Psoas muscle (tissue), 8 donors: ENCODE measurements around the gene GLTP. TPM values are rescaled to one million over a fixed set of nuclear protein-coding genes. Genes with fewer than 3 reads are reported as not detected.
"Not testable (repeated sequence)": the region's sequence is repeated elsewhere in the genome, so short reads cannot be mapped to it uniquely, and the experiment has no call there.

Experiments
- ATAC-seq, 4 donors: fragments of 200-7000 bp; cut with Tn5 transposase; one replicate each; pipeline ENCODE4 v1.9.1; 2020; ENCODE audit warnings: moderate library complexity in 3 of 4, mild to moderate bottlenecking in 2 of 4
- DNase-seq, 2 donors: peaks; one replicate each; pipeline ENCODE4 v3.0.0-alpha.2; 2020
- H3K27ac ChIP-seq: fragments of 200-600 bp; one replicate; pipeline ENCODE4 v1.8.0; 2022
- H3K27me3 ChIP-seq, 3 donors: fragments of 200-600 bp in 1 of 3; one replicate each; pipeline versions ENCODE4 v1.6.1 to v1.8.0; 2013 to 2022; ENCODE audit warnings: low read length in 2 of 3, mild to moderate bottlenecking in 2 of 3, moderate library complexity in 1 of 3; ENCODE audit not compliant: insufficient read depth in 3 of 3
- H3K36me3 ChIP-seq, 2 donors: fragments of 200-600 bp in 1 of 2; one replicate each; pipeline versions ENCODE4 v1.6.1 to v1.8.0; 2013 to 2022; ENCODE audit warnings: low read depth in 1 of 2, mild to moderate bottlenecking in 1 of 2, moderate library complexity in 1 of 2; ENCODE audit not compliant: insufficient read depth in 1 of 2
- H3K4me1 ChIP-seq: fragments of 200-600 bp; one replicate; pipeline ENCODE4 v1.8.0; 2022
- H3K4me3 ChIP-seq: fragments of 200-600 bp; one replicate; pipeline ENCODE4 v1.8.0; 2022; ENCODE audit warnings: mild to moderate bottlenecking
- H3K9me3 ChIP-seq: fragments of 200-600 bp; one replicate; pipeline ENCODE4 v1.8.0; 2022
- WGBS, 3 donors: extraction: QIAGEN DNeasy Blood & Tissue Kit; methylation state at CpG; one replicate each; pipeline versions ENCODE4 v1.1.6 to v1.1.7; 2013; 5-methylcytosine and 5-hydroxymethylcytosine counted together
- intact Hi-C, 2 donors: fragments of 100-400 bp; cut with DNase I; formaldehyde crosslinking; loops; one replicate each; pipeline versions ENCODE4 v1.11.0 to v1.14.2; 2022
- polyA plus RNA-seq, 3 donors: library from polyadenylated mRNA; stranded (reverse); fragments of 200-250 nt; gene quantifications; one replicate each; pipeline ENCODE4 v1.2.3, GENCODE V29; 2013
- total RNA-seq, 4 donors: library from RNA; stranded (reverse); fragmentation: NEBNext Ultra II Directional in 2 of 4; extraction: Animal tissue kit (Norgen Biotek cat#: 25700) in 2 of 4; gene quantifications; one replicate each; pipeline versions ENCODE4 v1.2.1 to v1.2.4, GENCODE V29; 2021 to 2023
- TF ChIP-seq, protein P1 (sequence below): fragments of 200-600 bp; IDR thresholded peaks from one replicate; pipeline ENCODE4 v1.8.0; 2022; ENCODE audit warnings: antibody characterized with exemption
- donor health status: healthy with polysubstance abuse.
- donor health status: DM: no; HTN: no; CAD: no; lungs with moderate emphysema.
- donor health status: Bipolar disorder and iron deficiency.
- donor health status: healthy.
- donor health status: DM: yes; HTN: yes; CAD: no.
- donor health status: DM: no; HTN: no; CAD: no.
- donor health status: DM: no; HTN: no; CAD: no.
- donor health status: DM: yes; HTN: yes; CAD: no.

GLTP gene
- total and polyA plus RNA-seq, 7 donors: 12.1 to 23.3 (median 16.9) TPM

DNA sequence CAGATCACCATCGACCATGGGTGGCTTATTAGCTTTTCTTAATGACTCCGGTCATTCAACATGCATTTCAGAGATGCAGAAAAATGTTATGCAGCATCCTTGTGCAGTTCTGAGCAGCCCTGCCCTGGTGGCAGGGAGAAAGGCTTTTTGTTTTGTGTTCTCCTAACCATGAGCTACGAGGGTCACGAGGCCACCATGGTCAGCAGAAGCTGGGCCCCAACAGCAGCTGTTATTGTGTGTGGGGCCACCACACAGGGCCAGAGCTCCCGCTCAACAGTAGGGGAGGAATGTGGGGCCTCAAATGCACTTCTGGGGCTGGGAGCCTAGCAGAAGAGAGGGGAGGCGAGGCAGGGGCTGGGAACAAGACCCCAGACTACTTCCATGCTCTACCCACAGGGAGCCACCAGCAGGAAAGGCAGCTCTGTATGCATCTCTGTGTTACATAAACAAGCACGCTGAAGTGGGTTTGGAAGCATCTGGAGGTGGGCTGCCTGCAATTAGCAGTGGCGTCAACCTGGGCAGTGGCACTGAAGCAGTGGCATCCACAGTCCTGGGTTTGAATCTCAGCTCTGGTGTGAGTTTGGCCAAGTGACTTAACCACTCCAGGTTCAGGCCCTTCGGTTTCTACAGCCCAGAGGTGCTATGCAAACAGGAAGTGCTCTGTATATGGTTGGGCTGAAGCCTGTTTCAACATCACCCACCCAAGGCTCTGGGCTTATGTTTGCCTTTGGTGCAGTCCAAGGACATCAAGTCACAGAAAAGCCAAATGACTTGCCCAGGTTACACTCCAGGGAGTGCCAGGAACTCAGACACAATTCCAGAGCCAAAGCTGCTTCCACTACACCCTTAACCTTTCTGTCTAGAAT is 16.3 kb downstream of the GLTP start:
- Histone ChIP-seq H3K4me1 (no peaks in the 10 kb centered on the region), H3K9me3 (no peaks in the 10 kb centered on the region), H3K4me3 (no peak overlapping the region), H3K27me3 (no peaks in the 10 kb centered on the region), H3K36me3 (no peaks in the 10 kb centered on the region), H3K27ac (no peak overlapping the region)
- WGBS, 3 donors: 72 to 76% (median 74%) methylated on average over 9 of the region's 9 CpGs
- DNase-seq: no peak
- ATAC-seq: peak in 2 of 4 donors; percentile 30 to 37
- TF ChIP-seq, protein P1, sequence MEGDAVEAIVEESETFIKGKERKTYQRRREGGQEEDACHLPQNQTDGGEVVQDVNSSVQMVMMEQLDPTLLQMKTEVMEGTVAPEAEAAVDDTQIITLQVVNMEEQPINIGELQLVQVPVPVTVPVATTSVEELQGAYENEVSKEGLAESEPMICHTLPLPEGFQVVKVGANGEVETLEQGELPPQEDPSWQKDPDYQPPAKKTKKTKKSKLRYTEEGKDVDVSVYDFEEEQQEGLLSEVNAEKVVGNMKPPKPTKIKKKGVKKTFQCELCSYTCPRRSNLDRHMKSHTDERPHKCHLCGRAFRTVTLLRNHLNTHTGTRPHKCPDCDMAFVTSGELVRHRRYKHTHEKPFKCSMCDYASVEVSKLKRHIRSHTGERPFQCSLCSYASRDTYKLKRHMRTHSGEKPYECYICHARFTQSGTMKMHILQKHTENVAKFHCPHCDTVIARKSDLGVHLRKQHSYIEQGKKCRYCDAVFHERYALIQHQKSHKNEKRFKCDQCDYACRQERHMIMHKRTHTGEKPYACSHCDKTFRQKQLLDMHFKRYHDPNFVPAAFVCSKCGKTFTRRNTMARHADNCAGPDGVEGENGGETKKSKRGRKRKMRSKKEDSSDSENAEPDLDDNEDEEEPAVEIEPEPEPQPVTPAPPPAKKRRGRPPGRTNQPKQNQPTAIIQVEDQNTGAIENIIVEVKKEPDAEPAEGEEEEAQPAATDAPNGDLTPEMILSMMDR: no peak
- intact Hi-C loops: no loop called here

DNA sequence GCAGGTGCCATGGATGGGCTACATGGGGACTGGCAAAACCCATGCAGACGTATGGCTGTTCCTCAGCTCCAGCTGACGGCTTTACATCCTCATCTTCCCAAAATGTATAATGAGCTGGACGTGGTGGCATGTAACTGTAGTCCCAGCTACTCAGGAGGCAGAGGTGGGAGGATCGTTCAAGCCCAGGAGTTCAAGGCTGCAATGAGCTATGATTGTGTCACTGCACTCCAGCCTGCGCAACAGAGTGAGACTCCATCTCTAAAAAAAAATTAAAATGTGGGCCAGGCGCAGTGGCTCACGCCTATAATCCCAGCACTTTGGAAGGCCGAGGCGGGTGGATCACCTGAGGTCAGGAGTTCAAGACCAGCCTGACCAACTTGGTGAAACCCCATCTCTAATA is 17.9 kb downstream of the GLTP start:
- not testable (repeated sequence) for DNase-seq, ATAC-seq

DNA sequence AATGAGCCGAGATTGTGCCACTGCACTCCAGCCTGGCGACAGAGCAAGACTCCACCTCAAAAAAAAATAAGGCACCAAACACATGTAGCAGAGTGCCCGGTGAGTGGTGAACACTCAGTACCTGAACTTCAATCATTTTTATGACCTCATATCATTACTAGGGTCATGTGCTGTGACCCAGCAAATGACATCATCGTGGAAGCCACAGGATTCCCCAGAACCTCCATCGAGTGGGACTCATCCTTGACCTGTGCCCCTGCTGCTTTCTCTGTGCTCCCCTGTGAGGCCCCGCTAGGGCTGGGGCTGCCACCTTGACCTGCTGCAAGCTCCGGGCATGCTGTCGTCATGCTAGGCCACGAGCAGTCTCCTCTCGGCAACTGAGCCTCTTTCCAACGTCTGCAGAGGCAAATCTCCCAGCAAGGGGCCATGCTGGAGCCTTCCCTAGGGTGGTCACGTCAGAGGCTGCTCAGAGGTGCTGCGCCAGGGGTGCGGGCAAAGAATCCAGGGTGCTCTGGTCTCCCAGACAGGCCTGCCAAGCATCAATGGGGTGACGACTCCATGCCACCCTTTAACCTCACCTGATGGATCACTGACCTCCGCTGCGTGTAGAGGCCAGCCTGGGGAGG is 18.5 kb downstream of the GLTP start:
- Histone ChIP-seq H3K27me3 (no peaks in the 10 kb centered on the region), H3K36me3 (peaks cover 0 to 18% of the 10 kb centered on the region in 2 donors), H3K4me3 (no peak overlapping the region), H3K9me3 (no peaks in the 10 kb centered on the region), H3K4me1 (no peaks in the 10 kb centered on the region), H3K27ac (no peak overlapping the region)
- ATAC-seq (no peak), DNase-seq (no peak)
- TF ChIP-seq, protein P1: no peak
- WGBS, 3 donors: 75 to 78% (median 75%) methylated on average over 17 of the region's 17 CpGs
- intact Hi-C loops: no loop called here

More for the DNA sequence above, 17.9 kb downstream of the GLTP start:
- H3K9me3 ChIP-seq, H3K27ac ChIP-seq, H3K27me3 ChIP-seq, intact Hi-C loops, H3K4me1 ChIP-seq, H3K4me3 ChIP-seq: not testable (repeated sequence)
- 83 to 92% (median 91%) methylated on average over 9 of the region's 9 CpGs for WGBS, 3 donors
- H3K36me3 ChIP-seq: peaks cover 0 to 11% of the 10 kb centered on the region in 2 donors

DNA sequence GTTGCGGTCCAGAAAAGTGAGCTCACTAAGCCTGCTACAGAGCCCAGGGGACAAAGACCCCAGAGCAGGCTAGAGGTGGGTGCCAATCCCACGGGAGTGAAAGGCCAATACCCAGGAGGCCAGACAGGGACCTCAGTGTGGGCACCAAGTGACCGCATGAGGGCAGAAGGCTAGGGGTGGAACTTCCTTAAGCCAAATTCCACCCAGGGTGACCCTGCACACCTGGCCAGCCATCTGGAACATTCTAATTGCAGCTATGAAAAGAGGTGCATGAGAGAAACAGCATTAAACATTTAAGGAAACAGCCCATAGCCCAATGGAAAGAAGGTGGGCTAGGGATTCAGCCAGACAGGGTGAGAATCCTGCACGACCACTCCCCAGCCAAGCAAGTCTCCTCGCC is 19.4 kb downstream of the GLTP start:
- 95 to 97% (median 95%) methylated on average over 5 of the region's 5 CpGs for WGBS, 3 donors
- Histone ChIP-seq H3K4me1 (no peaks in the 10 kb centered on the region), H3K9me3 (no peaks in the 10 kb centered on the region), H3K36me3 (peaks cover 0 to 19% of the 10 kb centered on the region in 2 donors), H3K27me3 (no peaks in the 10 kb centered on the region), H3K27ac (no peak overlapping the region), H3K4me3 (no peak overlapping the region)
- ATAC-seq (no peak), DNase-seq (no peak)
- intact Hi-C loops: no loop called here
- TF ChIP-seq, protein P1: no peak

DNA sequence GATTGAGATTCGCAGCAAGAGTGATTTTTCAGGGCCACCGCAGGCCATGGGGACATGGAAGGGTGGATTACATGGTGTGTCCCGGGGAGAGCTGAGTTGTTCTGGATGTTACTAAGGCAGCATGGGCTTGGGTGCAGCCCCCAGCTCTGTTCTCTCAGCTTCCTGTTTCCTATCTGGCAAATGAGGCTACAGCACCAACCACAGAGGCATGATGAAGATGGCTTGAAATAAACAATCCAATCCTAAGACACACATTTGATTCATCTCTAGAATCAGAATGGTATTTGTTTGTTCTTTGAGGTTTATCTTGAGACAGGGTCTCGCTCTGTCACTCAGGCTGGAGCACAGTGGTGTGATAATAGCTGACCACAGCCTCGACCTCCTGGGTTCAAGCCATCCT is 21.6 kb downstream of the GLTP start:
- 84 to 88% (median 86%) methylated on average over 5 of the region's 5 CpGs for WGBS, 3 donors
- Histone ChIP-seq H3K9me3 (no peaks in the 10 kb centered on the region), H3K4me3 (no peak overlapping the region), H3K36me3 (peaks cover 0 to 41% of the 10 kb centered on the region in 2 donors), H3K4me1 (no peaks in the 10 kb centered on the region), H3K27me3 (no peaks in the 10 kb centered on the region), H3K27ac (no peak overlapping the region)
- DNase-seq (no peak), ATAC-seq (no peak)
- TF ChIP-seq, protein P1: no peak
- intact Hi-C loops: no loop called here
